ENCODE measurements around the gene PACRG.

The PACRG gene

GRCh38 chr6:163094881-163095280 is 367.1 kb downstream of the PACRG start:
- no peak for DNase-seq

DNA sequence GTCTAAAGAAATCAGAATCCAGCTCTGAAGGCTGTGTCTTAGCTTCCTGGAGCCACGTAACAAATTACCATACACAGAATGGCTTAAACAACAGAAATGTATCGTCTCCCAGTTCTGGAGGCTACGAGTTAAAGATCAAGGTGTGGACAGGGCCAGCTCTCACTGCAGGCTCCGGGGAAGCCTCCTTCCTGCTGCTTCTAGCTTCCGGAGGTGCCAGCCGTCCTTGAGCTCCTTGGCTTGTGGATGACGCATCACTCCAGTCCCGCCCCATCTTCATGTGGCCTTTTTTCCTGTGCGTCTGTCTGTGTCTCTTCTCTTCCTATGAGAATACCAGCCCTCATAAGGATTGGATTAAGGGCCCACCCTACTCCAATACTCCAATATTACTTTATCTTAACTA is 367.6 kb downstream of the PACRG start:
- DNase-seq: no peak

GRCh38 chr6:163098827-163099479 is 371.2 kb downstream of the PACRG start:
- no peak for DNase-seq

GRCh38 chr6:163099621-163100171 is 371.9 kb downstream of the PACRG start:
- DNase-seq: no peak

DNA sequence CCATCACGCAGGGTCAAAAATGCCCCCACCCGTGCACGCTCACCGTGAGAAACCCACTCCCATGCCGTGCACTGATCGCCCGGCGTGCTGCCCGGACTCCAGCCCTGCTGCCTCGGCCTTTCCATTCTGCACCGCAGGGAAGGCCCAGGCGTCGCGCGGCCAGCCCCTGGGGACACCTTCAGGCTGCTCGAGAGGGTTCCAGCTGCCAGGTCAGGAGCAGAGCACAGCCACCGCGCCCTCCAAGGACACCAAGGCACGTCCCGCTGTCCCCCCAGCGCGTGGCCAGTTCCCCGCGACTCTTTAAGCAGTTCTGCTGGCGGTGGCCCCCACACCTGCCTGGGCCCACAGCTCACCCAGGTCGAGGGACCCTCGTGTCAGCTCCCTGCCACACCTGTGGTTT is 372.5 kb downstream of the PACRG start:
- no peak for DNase-seq

DNA sequence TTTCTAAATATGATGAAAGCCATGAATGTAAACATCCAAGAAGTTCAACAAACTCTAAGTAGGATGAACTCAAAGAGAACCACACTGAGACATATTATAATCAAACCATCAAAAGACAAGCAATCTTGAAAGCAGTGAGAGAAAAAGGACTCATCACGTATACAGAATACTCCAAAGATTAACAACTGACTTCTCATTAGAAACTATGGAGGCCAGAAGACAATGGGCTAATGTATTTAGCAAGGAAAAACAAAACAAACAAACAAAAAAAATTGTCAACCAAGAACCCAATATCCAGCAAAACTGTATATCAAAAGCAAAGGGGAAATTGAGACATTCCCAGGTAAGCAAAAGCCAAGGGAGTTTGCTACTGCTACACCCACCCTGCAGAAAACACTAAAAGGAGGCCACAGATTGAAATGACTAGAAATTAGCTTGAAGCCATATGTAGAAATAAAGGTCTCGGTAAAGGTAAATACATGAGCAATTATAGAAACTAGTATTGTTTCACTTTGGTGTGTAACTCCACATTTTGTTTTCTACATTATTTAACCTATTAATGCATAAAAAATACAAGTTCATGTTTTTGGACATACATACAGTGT is 385.7 kb downstream of the PACRG start:
- no peak for DNase-seq

GRCh38 chr6:163118941-163119340 is 391.2 kb downstream of the PACRG start:
- DNase-seq: no peak

DNA sequence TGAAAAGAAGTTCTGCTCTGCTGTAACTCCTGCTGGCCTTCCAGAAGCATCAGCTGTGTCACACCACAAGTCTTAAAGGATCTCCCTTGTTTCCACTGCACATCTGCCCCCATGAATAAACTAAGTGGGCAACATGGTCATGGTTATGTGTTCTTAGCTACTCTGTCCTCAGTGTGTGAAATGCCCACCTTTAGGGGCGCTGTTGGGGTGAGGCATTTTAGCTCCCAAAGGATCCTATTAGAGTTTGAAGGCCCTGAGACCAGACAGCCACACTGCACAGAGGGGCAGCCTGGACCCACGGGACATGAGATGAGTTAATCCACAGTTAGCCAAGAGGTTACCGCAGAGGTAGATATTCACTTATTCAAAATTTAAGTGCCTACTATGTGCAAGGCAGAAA is 392.4 kb downstream of the PACRG start:
- DNase-seq: no peak

GRCh38 chr6:163121270-163121669 is 393.5 kb downstream of the PACRG start:
- DNase-seq: no peak

DNA sequence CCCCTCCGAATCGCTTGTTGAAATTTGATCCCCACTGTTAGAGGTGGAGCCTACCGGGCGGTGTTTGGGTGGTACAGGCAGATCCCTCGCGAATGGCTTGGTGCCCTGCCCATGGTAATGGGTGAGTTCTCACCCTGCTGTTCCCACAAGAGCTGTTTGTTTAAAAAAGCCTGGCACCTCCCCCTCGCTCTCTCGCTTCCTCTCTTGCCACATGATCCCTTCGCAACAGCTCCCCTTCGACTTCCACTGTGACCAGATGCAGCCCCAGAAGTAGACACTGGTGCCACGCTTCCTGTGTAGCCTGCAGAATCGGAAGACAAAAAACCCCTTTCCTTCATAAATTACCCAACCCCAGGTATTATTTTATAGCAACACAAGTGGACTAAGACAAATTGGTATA is 394.6 kb downstream of the PACRG start:
- no peak for DNase-seq

DNA sequence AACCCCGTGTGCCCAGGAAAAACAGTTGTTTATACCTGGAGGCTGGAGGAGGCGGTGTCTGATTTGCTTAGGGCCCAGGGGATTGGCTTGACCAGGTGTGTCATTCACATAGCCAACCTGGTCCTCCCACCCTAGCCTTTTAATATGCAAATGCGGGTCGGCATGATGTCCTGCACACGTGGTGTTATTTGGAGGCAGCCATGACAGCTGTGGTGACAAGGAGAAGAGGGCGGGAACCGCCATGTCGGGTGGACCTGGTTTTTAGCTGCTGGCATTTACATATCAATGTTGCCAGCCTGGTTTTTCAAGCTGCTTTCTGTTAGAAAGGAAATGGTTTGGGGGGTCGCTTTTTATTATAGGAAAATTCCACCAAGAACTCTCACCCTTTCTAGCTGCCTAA is 395.3 kb downstream of the PACRG start:
- no peak for DNase-seq

- no peak for DNase-seq
These were observed 399.0 kb downstream of the PACRG start for GRCh38 chr6:163126741-163127140.

GRCh38 chr6:163127587-163127986 is 399.8 kb downstream of the PACRG start:
- no peak for DNase-seq

- DNase-seq: no peak
These were observed 400.6 kb downstream of the PACRG start for GRCh38 chr6:163128324-163128723.

DNA sequence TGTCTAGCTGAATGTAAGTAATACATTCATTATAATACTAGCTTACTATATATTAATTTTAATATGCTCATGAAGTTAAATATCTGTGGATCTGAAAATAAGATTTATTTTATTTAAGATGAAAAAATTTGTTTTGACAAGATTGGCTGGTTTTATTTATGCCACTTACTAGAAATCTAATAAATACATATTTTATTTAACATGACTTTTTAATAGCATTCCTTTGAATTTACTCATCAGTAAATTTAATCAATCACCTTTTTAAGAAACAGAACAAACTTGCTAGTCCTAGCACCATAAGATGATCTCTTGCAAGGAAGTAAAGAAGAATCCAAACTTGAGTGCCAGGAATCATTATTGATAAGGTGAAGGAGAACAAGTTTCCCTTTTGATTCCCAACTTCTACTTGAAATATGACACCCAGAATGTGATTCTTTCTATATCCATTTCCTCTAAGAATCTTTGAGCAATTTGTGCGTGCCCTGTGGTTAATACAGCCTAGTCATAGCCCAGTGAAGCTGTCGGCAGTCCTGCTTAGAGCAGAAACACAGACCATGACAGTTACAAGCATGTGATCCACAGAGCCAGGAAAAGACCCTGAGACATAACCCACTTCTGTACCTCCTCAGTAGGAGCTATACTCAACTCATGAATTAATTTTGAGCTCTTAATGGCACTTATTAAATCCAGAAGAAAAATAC is 404.4 kb downstream of the PACRG start:
- DNase-seq: no peak

DNA sequence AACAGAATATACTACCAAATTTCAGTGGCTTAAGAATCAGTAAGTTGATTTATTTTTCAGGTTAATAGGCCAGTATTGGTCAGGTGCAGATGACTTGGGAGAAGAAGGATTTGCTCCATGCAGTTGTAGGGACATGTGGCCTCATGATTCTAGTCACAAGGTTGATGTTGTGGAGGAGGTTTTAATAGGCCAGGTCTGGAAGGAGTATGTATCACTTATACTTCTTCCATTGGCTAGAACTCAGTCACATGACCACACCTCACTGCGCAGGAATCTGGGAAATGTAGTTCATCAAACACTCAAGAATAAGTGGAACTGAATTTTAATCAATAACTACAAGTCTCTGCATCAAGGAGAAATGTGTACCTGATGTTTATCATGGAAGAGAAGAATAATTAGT is 405.2 kb downstream of the PACRG start:
- DNase-seq: no peak

DNA sequence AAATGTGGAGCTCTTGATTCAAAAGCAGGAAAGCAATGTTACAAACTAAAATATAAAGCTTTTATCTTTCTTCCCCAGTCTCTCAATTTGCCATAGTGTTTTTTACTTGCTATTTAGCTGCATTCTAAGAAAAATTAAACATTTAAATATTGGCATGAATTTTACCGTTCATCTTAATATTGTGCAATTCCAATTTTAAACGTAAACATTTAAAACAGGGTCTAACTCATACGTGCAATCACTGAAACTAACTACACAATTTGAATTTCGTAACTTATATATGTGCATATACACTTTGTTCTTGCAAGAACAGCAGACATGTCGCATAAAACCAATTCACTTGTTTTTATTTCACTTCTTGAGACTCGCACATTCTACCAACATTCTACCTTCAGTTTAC is 405.9 kb downstream of the PACRG start:
- DNase-seq: no peak

DNA sequence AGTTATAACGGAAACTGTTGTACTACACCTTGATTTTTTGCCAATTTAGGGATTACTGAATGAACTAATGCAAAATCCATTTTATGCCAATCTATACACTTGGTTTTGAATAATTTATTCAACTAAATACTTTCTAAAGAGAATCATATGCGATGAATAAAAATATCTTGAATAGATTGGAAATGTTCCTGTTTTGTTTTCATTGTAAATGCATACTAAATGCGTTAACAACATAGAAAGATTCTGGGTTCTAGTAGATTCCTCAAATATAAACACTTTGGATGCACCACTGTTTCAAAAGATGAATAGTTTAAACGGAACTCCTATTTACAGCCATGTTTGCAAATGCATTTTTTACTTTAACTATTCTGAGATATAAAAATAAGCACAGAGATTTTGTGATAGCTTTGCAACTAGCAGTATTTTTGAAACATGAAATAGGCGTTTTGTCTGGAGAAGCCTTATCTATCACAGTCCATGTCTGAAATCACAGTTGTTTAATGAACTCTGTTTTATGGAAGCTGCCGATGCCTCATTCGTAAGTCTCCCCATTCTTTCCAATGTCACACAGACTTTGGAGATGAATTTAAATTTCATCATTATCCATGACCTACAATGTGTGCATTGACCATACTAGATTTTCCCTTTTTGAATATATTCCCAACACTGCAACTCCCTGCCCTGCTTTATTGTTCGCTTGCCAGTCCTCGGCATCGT is 409.1 kb downstream of the PACRG start:
- DNase-seq: no peak

GRCh38 chr6:163137398-163137881 is 409.7 kb downstream of the PACRG start:
- DNase-seq: no peak

- no peak for DNase-seq
These were observed 418.3 kb downstream of the PACRG start for GRCh38 chr6:163146036-163146435.

DNA sequence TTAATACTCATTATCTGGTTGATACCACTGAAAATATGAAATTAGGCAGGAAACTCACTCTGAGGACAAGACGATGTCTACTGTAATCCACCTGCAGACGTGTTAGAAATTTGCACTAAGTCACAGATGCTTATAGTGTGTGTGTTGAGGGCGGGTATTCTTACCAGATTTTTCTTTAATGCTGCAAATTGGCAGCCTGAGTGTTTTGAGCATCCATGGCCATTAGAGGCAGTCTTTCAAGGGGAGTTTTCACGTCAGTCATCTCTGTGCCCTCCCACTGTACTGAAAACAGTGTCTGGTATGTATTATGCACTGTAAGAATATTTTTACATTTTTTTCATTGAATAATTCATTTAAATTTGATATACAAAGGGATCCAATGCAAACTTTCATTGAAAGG is 420.2 kb downstream of the PACRG start:
- DNase-seq: no peak

GRCh38 chr6:163148451-163149278 is 420.9 kb downstream of the PACRG start:
- no peak for DNase-seq
